K562 (cell line): ENCODE data around the gene ZNF429. TPM values are rescaled to one million over a fixed set of nuclear protein-coding genes. Genes with fewer than 3 reads are reported as not detected.

Source experiments
- ATAC-seq: fragments of 200-7000 bp; cut with Tn5 transposase; 3 replicates; pipeline ENCODE4 v1.9.1; 2020; ENCODE audit warnings: moderate library complexity
- BruUV-seq: library from RNA; stranded (reverse); fragments of 400-500 nt; replicated peaks from 2 replicates; lab custom pipeline; 2021; lab: Mats Ljungman, UMichigan
- CTCF ChIA-PET: fragments of 300-600 bp; formaldehyde crosslinking; extraction: SDS; loops from one replicate; lab custom pipeline; 2021; ENCODE audit warnings: low intra/inter-chr PET ratio; lab: Yijun Ruan, JAX
- POLR2A ChIA-PET: fragments of 300-600, 350-650 bp; sonication (Branson Sonifier 250); formaldehyde crosslinking; extraction: SDS; loops from one replicate; lab custom pipeline; 2021; ENCODE audit warnings: antibody characterized with exemption, inconsistent platforms; lab: Yijun Ruan, JAX
- DNase-seq, 4 experiments: peaks; one replicate each; pipeline versions ENCODE4 v3.0.0 to v3.0.0-alpha.2; 2011 to 2018; ENCODE audit warnings: low spot score in 3 of 4, mixed read lengths in 3 of 4; ENCODE audit errors: extremely low read depth in 1 of 4
- FAIRE-seq: peaks from 2 replicates; lab custom pipeline; 2011; peaks lifted over from hg19 to GRCh38; lab: Jason Lieb, UNC
- H2AFZ ChIP-seq: 2 replicates; pipeline ENCODE4 v1.6.0; 2011; ENCODE audit warnings: low read depth, low read length, control low read depth, inconsistent platforms
- H3K27ac ChIP-seq: fragments of 200-600 bp; 3 replicates; pipeline ENCODE4 v1.8.0; 2011; ENCODE audit warnings: low read depth, mild to moderate bottlenecking, control low read depth, inconsistent platforms, low read length, moderate library complexity, mixed read lengths; ENCODE audit errors: extremely low read depth
- H3K27me3 ChIP-seq, 2 experiments: fragments of 300-600 bp in 1 of 2; 2 replicates in 1 of 2; 3 replicates in 1 of 2; pipeline versions ENCODE4 v1.6.0 to v1.8.0; 2011; ENCODE audit warnings: inconsistent platforms in 2 of 2, low read length in 2 of 2, mild to moderate bottlenecking in 1 of 2, mixed read lengths in 1 of 2, moderate library complexity in 1 of 2; ENCODE audit not compliant: control insufficient read depth in 2 of 2, insufficient read depth in 2 of 2
- H3K36me3 ChIP-seq: fragments of 300-600 bp; 3 replicates; pipeline ENCODE4 v1.8.0; 2011; ENCODE audit warnings: mild to moderate bottlenecking, low read length, inconsistent platforms; ENCODE audit not compliant: control insufficient read depth, insufficient read depth
- H3K4me1 ChIP-seq, 2 experiments: fragments of 200-600 bp in 1 of 2; replicated peaks in 1 of 2; 2 replicates in 1 of 2; 3 replicates in 1 of 2; pipeline versions ENCODE4 v1.5.1 to v1.8.0; 2011; ENCODE audit warnings: inconsistent platforms in 2 of 2, low read length in 2 of 2, mild to moderate bottlenecking in 1 of 2, mixed read lengths in 1 of 2, moderate library complexity in 1 of 2; ENCODE audit not compliant: control insufficient read depth in 2 of 2, insufficient read depth in 2 of 2
- H3K4me2 ChIP-seq: 2 replicates; pipeline ENCODE4 v1.6.1; 2011; ENCODE audit warnings: low read length, control low read depth, inconsistent platforms, mixed read lengths; ENCODE audit not compliant: insufficient read depth
- H3K4me3 ChIP-seq: fragments of 200-600 bp; sonication (generic), shearing (Covaris generic); 2 replicates; pipeline ENCODE4 v1.5.1; 2016; ENCODE audit warnings: control low read depth, inconsistent platforms
- H3K79me2 ChIP-seq: fragments of 200-600 bp; 3 replicates; pipeline ENCODE4 v1.8.0; 2011; ENCODE audit warnings: low read length, inconsistent platforms; ENCODE audit not compliant: control insufficient read depth, insufficient read depth
- H3K9ac ChIP-seq, 2 experiments: 2 replicates each; pipeline versions ENCODE4 v1.6.0 to v1.6.1; 2011; ENCODE audit warnings: low read depth in 2 of 2, low read length in 2 of 2, control low read depth in 1 of 2, inconsistent platforms in 1 of 2, mild to moderate bottlenecking in 1 of 2, mixed read lengths in 1 of 2; ENCODE audit not compliant: insufficient read depth in 1 of 2
- H3K9me1 ChIP-seq: one replicate; pipeline ENCODE4 v1.6.0; 2011; ENCODE audit warnings: inconsistent platforms, mild to moderate bottlenecking, low read length, moderate library complexity; ENCODE audit not compliant: control insufficient read depth, insufficient read depth
- H3K9me3 ChIP-seq: replicated peaks from 2 replicates; pipeline ENCODE4 v1.5.1; 2011; ENCODE audit warnings: low read depth, low read length, inconsistent platforms; ENCODE audit not compliant: control insufficient read depth, insufficient read depth
- H4K20me1 ChIP-seq: replicated peaks from 2 replicates; pipeline ENCODE4 v1.6.1; 2011; ENCODE audit warnings: low read length, inconsistent platforms, mixed read lengths; ENCODE audit not compliant: control insufficient read depth, insufficient read depth
- ARID1B ChIP-seq: fragments of 450-650 bp; IDR thresholded peaks from 2 replicates; pipeline ENCODE4 v1.6.1; 2016; ENCODE audit warnings: antibody characterized with exemption, mild to moderate bottlenecking, inconsistent platforms
- CBFA2T3 ChIP-seq: fragments of 450-650 bp; IDR thresholded peaks from 2 replicates; pipeline ENCODE4 v1.6.1; 2017
- CHD2 ChIP-seq: IDR thresholded peaks from 2 replicates; pipeline ENCODE4 v1.6.1; 2011; ENCODE audit warnings: low read depth, low read length
- FOXJ2 ChIP-seq: fragments of 200-800 bp; sonication (Bioruptor generic); IDR thresholded peaks from 2 replicates; pipeline ENCODE4 v1.6.1; 2016; ENCODE audit warnings: missing genetic modification characterization, missing compliant biosample characterization
- FOXP1 ChIP-seq: sonication (generic); formaldehyde crosslinking; IDR thresholded peaks from 2 replicates; pipeline ENCODE4 v1.8.0; 2022; ENCODE audit warnings: mild to moderate bottlenecking, missing genetic modification reagents
- HOXB6 ChIP-seq: fragments of 250-450 bp; sonication (Bioruptor Pico); IDR thresholded peaks from 2 replicates; pipeline ENCODE4 v1.5.1; 2022; ENCODE audit warnings: mild to moderate bottlenecking, borderline replicate concordance
- KDM1A ChIP-seq, 2 experiments: fragments of 450-650 bp; IDR thresholded peaks; 2 replicates each; pipeline ENCODE4 v1.6.1; 2016; ENCODE audit warnings: mild to moderate bottlenecking in 2 of 2
- MECOM ChIP-seq: fragments of 250-450 bp; sonication (Bioruptor Pico); IDR thresholded peaks from 2 replicates; pipeline ENCODE4 v1.8.0; 2022; ENCODE audit warnings: inconsistent platforms
- MEIS2 ChIP-seq: fragments of 450-650 bp; IDR thresholded peaks from 2 replicates; pipeline ENCODE4 v1.6.1; 2014; ENCODE audit warnings: mild to moderate bottlenecking; ENCODE audit not compliant: partially characterized antibody
- PHF8 ChIP-seq: fragments of 200-600 bp; sonication (generic); IDR thresholded peaks from 2 replicates; pipeline ENCODE4 v1.6.1; 2012; ENCODE audit warnings: mixed run types, mild to moderate bottlenecking, inconsistent platforms, low read length, moderate library complexity, borderline replicate concordance
- RCOR1 ChIP-seq, 2 experiments: IDR thresholded peaks; 2 replicates each; pipeline ENCODE4 v1.6.1; 2012; ENCODE audit warnings: low read depth in 2 of 2, low read length in 2 of 2, borderline replicate concordance in 1 of 2, improper control_type of control experiment in 1 of 2
- RFX7 ChIP-seq: fragments of 250-450 bp; sonication (Bioruptor Pico); IDR thresholded peaks from 2 replicates; pipeline ENCODE4 v1.5.1; 2021; ENCODE audit warnings: mild to moderate bottlenecking
- SFPQ ChIP-seq: fragments of 200-400 bp; formaldehyde crosslinking; IDR thresholded peaks from 2 replicates; pipeline ENCODE4 v1.6.1; 2017; ENCODE audit warnings: mild to moderate bottlenecking, low read depth, low read length, moderate library complexity
- SRSF1 ChIP-seq: fragments of 200-400 bp; formaldehyde crosslinking; IDR thresholded peaks from 2 replicates; pipeline ENCODE4 v1.6.1; 2017; ENCODE audit warnings: mild to moderate bottlenecking, low read depth, low read length, moderate library complexity
- TAL1 ChIP-seq: fragments of 450-650 bp; IDR thresholded peaks from 2 replicates; pipeline ENCODE4 v1.6.1; 2016; ENCODE audit warnings: mild to moderate bottlenecking
- TCF3 ChIP-seq: sonication (generic); formaldehyde crosslinking; IDR thresholded peaks from 2 replicates; pipeline ENCODE4 v1.4.0; 2020; ENCODE audit warnings: mild to moderate bottlenecking, missing genetic modification reagents
- TCF7L2 ChIP-seq: fragments of 150-350 bp; IDR thresholded peaks from 2 replicates; pipeline ENCODE4 v1.6.1; 2016; ENCODE audit warnings: low read depth, mild to moderate bottlenecking, low read length, moderate library complexity
- TEAD4 ChIP-seq, 2 experiments: sonication (generic) in 1 of 2; formaldehyde crosslinking in 1 of 2; IDR thresholded peaks; 2 replicates each; pipeline versions ENCODE4 v1.6.1 to v1.8.0; 2012 to 2022; ENCODE audit warnings: borderline replicate concordance in 1 of 2, inconsistent platforms in 1 of 2, low read length in 1 of 2, mild to moderate bottlenecking in 1 of 2, missing genetic modification reagents in 1 of 2
- ZKSCAN8 ChIP-seq: fragments of 200-800 bp; sonication (Bioruptor generic); IDR thresholded peaks from 2 replicates; pipeline ENCODE4 v1.6.1; 2016; ENCODE audit warnings: missing genetic modification characterization, missing compliant biosample characterization
- ZNF133 ChIP-seq: fragments of 250-450 bp; sonication (Bioruptor Pico); IDR thresholded peaks from 2 replicates; pipeline ENCODE4 v1.4.0; 2020; ENCODE audit warnings: mild to moderate bottlenecking
- ZNF384 ChIP-seq: IDR thresholded peaks from 2 replicates; pipeline ENCODE4 v1.6.1; 2012; ENCODE audit warnings: low read depth, low read length, improper control_type of control experiment
- WGBS: fragments of 100-300 bp; shearing (Covaris generic); methylation state at CpG from one replicate; pipeline ENCODE4 v1.1.6; 2016; ENCODE audit warnings: low coverage, mixed read lengths; ENCODE audit not compliant: insufficient coverage; ENCODE audit errors: missing lambda C conversion rate; 5-methylcytosine and 5-hydroxymethylcytosine counted together
- in situ Hi-C: fragments of 300-500 bp; cut with MboI; formaldehyde crosslinking; loops from 4 replicates; pipeline ENCODE4 v1.15.0; 2018; ENCODE audit warnings: inconsistent platforms, mixed read lengths
- intact Hi-C: fragments of 100-400 bp; cut with micrococcal nuclease; formaldehyde crosslinking; loops from 2 replicates; pipeline ENCODE4 v1.14.2; 2022
- polyA plus RNA-seq, 8 experiments: library from polyadenylated mRNA; depleted of rRNA in 4 of 8; stranded (reverse) in 5 of 8; unstranded in 3 of 8; fragments of >200 nt; fragmentation: Nextera tagmentation in 2 of 8; fragmentation: Illumina TruSeq in 1 of 8; extraction: Ambion mirVana in 2 of 8; extraction: Trizol in 1 of 8; gene quantifications; 2 replicates each; pipeline versions ENCODE4 v1.2.1 to v1.2.3, GENCODE V29; 2011 to 2014; ENCODE audit warnings: inconsistent platforms in 1 of 8, missing spikeins in 1 of 8
- total RNA-seq, 7 experiments: library from RNA; depleted of rRNA in 6 of 7; stranded (reverse); fragments of >200 nt in 6 of 7; fragmentation: Illumina TruSeq in 2 of 7; extraction: Trizol in 2 of 7; gene quantifications; 2 replicates each; pipeline versions ENCODE4 v1.2.1 to v1.2.3, GENCODE V29; 2011 to 2021; ENCODE audit warnings: low replicate concordance in 1 of 7
- TF ChIP-seq, protein P1 (sequence below), 2 experiments: fragments of 450-650 bp; IDR thresholded peaks; 2 replicates each; pipeline ENCODE4 v1.6.1; 2016

The ZNF429 gene
- total and polyA plus RNA-seq, 9 of the 15 experiments (the other 6 are each of a cell fraction or from before 2014, with no cell fraction given): 11.4 to 24.5 (median 16.3) TPM

- Histone ChIP-seq H3K36me3 (peaks cover 11% of the 10 kb centered on the region; the same call in 2 of the 3 replicates), H3K79me2 (peaks cover 37% of the 10 kb centered on the region), H3K27me3 (no peaks in the 10 kb centered on the region), H3K9me3 (0 out of 2 replicates have a peak, but pooled peaks cover 6% of the 10 kb centered on the region), H3K4me2 (no peak overlapping the region), H3K27ac (no peak overlapping the region), H4K20me1 (no peaks in the 10 kb centered on the region), H3K9me1 (no peaks in the 10 kb centered on the region), H3K9ac (no peak overlapping the region), H3K4me1 (peaks cover 9 to 17% of the 10 kb centered on the region in 2 experiments; a peak in 3 of 5 replicates), H3K4me3 (no peak overlapping the region), H2AFZ (no peak overlapping the region)
- no peak for FAIRE-seq
- intact Hi-C loops: loop anchor here (5.0 kb wide), 2 partner anchors 114 to 189 kb away; no protein-coding TSS in a partner anchor
- ChIA-PET POLR2A (no interaction called here), CTCF (no interaction called here)
- in situ Hi-C loops: no loop called here
- ATAC-seq: no peak
- WGBS: 25% methylated on average over 5 of the region's 5 CpGs
- peak in 1 of 4 experiments; percentile 44 for DNase-seq
- BruUV-seq: no TSS peak
- TF ChIP-seq CHD2 (no peak), CBFA2T3 (peak; percentile 68), PHF8 (no peak), TCF3 (CRISPR knock-in tag) (peak; percentile 58), RFX7 (CRISPR knock-in tag) (no peak), MECOM (CRISPR knock-in tag) (peak; percentile 74; the same call in 1 of the 2 replicates), MEIS2 (peak; percentile 70), TCF7L2 (no peak), FOXP1 (CRISPR knock-in tag) (no peak), ZNF133 (CRISPR knock-in tag) (no peak), TEAD4 (IDR thresholded peaks at IDR 0.05; ENCODE audit: low read length) (peak; percentile 51), TEAD4 (CRISPR knock-in tag; IDR thresholded peaks at IDR 0.05; ENCODE audit: borderline replicate concordance) (no peak), RCOR1 (IDR thresholded peaks at IDR 0.05; ENCODE audit: borderline replicate concordance in 1 of 2, low read depth in 2 of 2, low read length in 2 of 2) (peak in 1 of 2 experiments; percentile 49; a peak in 1 of 4 replicates), ZNF384 (0 out of 2 replicates have a peak, but pooled peaks have one; percentile 14), TAL1 (0 out of 2 replicates have a peak, but pooled peaks have one; percentile 31), ARID1B (peak; percentile 48; the same call in 1 of the 2 replicates), FOXJ2 (tag) (no peak), SRSF1 (no peak), SFPQ (no peak), KDM1A (IDR thresholded peaks at IDR 0.05) (peak; percentile 43 to 46; a peak in 2 of 4 replicates), HOXB6 (no peak), ZKSCAN8 (CRISPR knock-in tag) (no peak)
- TF ChIP-seq, protein P1, sequence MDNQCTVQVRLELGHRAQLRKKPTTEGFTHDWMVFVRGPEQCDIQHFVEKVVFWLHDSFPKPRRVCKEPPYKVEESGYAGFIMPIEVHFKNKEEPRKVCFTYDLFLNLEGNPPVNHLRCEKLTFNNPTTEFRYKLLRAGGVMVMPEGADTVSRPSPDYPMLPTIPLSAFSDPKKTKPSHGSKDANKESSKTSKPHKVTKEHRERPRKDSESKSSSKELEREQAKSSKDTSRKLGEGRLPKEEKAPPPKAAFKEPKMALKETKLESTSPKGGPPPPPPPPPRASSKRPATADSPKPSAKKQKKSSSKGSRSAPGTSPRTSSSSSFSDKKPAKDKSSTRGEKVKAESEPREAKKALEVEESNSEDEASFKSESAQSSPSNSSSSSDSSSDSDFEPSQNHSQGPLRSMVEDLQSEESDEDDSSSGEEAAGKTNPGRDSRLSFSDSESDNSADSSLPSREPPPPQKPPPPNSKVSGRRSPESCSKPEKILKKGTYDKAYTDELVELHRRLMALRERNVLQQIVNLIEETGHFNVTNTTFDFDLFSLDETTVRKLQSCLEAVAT (IDR thresholded peaks at IDR 0.05): peak in 1 of 2 experiments; percentile 0; a peak in 1 of 4 replicates
Measured at GRCh38 chr19:21508198-21508597, 2.8 kb downstream of the ZNF429 start.
